HCT116 (cell line): ENCODE results near the gene TNS3. TPM values are rescaled to one million over a fixed set of nuclear protein-coding genes. Genes with fewer than 3 reads are reported as not detected.

ENCODE experiments used
- ATAC-seq: fragments of 200-7000 bp; cut with Tn5 transposase; 2 replicates; pipeline ENCODE4 v1.9.1; 2020; ENCODE audit warnings: mild to moderate bottlenecking, moderate library complexity
- BruUV-seq: library from RNA; stranded (reverse); fragments of 400-500 nt; replicated peaks from 2 replicates; lab custom pipeline; 2021; lab: Mats Ljungman, UMichigan
- CTCF ChIA-PET: fragments of 300-600 bp; sonication (Branson Sonifier 250); formaldehyde crosslinking; loops from one replicate; lab custom pipeline; 2021; ENCODE audit warnings: antibody characterized with exemption; lab: Charles Lee
- POLR2A ChIA-PET: fragments of 300-600, 350-600 bp; sonication (Branson Sonifier 250); formaldehyde crosslinking; loops from one replicate; lab custom pipeline; 2021; ENCODE audit warnings: antibody characterized with exemption; lab: Charles Lee
- RAD21 ChIA-PET, 2 experiments: fragments of 300-600 bp; sonication (Branson Sonifier 250); formaldehyde crosslinking; loops; one replicate each; lab custom pipeline; 2023; ENCODE audit warnings: low total read pairs in 2 of 2; ENCODE audit not compliant: uncharacterized antibody in 2 of 2, unreplicated experiment in 2 of 2, low non-redundant PET in 1 of 2; lab: Charles Lee
- DNase-seq: peaks from one replicate; pipeline ENCODE4 v3.0.0-alpha.2; 2010; ENCODE audit warnings: low read depth, low spot score
- H2AFZ ChIP-seq: fragments of 200-600 bp; shearing (Covaris generic), sonication (generic); 2 replicates; pipeline ENCODE4 v1.6.1; 2017; ENCODE audit warnings: low read depth, mixed run types, mixed read lengths, antibody characterized with exemption, low read length; ENCODE audit not compliant: poor library complexity, severe bottlenecking
- H3K27ac ChIP-seq: 2 replicates; pipeline ENCODE4 v1.5.1; 2012; ENCODE audit warnings: low read depth, low read length
- H3K27me3 ChIP-seq: fragments of 200-600 bp; sonication (generic); 2 replicates; pipeline ENCODE4 v1.6.1; 2016; ENCODE audit warnings: mixed run types, low read length, mixed read lengths; ENCODE audit not compliant: insufficient read depth
- H3K36me3 ChIP-seq, 2 experiments: fragments of 200-500 bp in 1 of 2; fragments of 200-600 bp in 1 of 2; sonication (Bioruptor generic) in 1 of 2; sonication (generic) in 1 of 2; 2 replicates each; pipeline versions ENCODE4 v1.5.1 to v1.6.1; 2014 to 2016; ENCODE audit warnings: low read length in 2 of 2, inconsistent platforms in 1 of 2, mixed read lengths in 1 of 2, mixed run types in 1 of 2; ENCODE audit not compliant: insufficient read depth in 2 of 2, control insufficient read depth in 1 of 2
- H3K4me1 ChIP-seq, 2 experiments: fragments of 200-600 bp in 1 of 2; sonication (generic) in 1 of 2; 2 replicates each; pipeline versions ENCODE4 v1.5.1 to v1.6.1; 2012 to 2017; ENCODE audit warnings: low read length in 2 of 2, inconsistent platforms in 1 of 2, mild to moderate bottlenecking in 1 of 2, mixed read lengths in 1 of 2, mixed run types in 1 of 2, moderate library complexity in 1 of 2; ENCODE audit not compliant: insufficient read depth in 2 of 2, control insufficient read depth in 1 of 2
- H3K4me2 ChIP-seq: fragments of 200-600 bp; sonication (generic); 2 replicates; pipeline ENCODE4 v1.6.1; 2017; ENCODE audit warnings: mixed run types, low read length, mixed read lengths
- H3K4me3 ChIP-seq, 2 experiments: fragments of 200-600 bp in 1 of 2; sonication (generic) in 1 of 2; replicated peaks in 1 of 2; 2 replicates each; pipeline ENCODE4 v1.5.1; 2011 to 2016; ENCODE audit warnings: low read length in 2 of 2, control low read depth in 1 of 2, low read depth in 1 of 2, mild to moderate bottlenecking in 1 of 2, mixed read lengths in 1 of 2, mixed run types in 1 of 2
- H3K79me2 ChIP-seq: fragments of 200-600 bp; sonication (generic); 2 replicates; pipeline ENCODE4 v1.6.1; 2017; ENCODE audit warnings: mild to moderate bottlenecking, mixed run types, low read length, moderate library complexity, mixed read lengths; ENCODE audit not compliant: insufficient read depth
- H3K9ac ChIP-seq: fragments of 200-600 bp; sonication (generic); 2 replicates; pipeline ENCODE4 v1.6.1; 2016; ENCODE audit warnings: low read length, mixed read lengths
- H3K9me2 ChIP-seq: fragments of 200-600 bp; sonication (generic), shearing (Covaris generic); 2 replicates; pipeline ENCODE4 v1.6.1; 2017; ENCODE audit warnings: mixed run types, mild to moderate bottlenecking, moderate library complexity; ENCODE audit not compliant: insufficient read depth
- H3K9me3 ChIP-seq, 2 experiments: fragments of 200-500 bp in 1 of 2; fragments of 200-600 bp in 1 of 2; sonication (Bioruptor generic) in 1 of 2; sonication (generic) in 1 of 2; 2 replicates each; pipeline ENCODE4 v1.6.1; 2014 to 2017; ENCODE audit warnings: low read length in 2 of 2, mixed read lengths in 2 of 2, inconsistent platforms in 1 of 2, low read depth in 1 of 2, mild to moderate bottlenecking in 1 of 2, mixed run types in 1 of 2, moderate library complexity in 1 of 2; ENCODE audit not compliant: control insufficient read depth in 1 of 2, insufficient read depth in 1 of 2
- H4K20me1 ChIP-seq: fragments of 200-600 bp; sonication (generic), shearing (Covaris generic); 2 replicates; pipeline ENCODE4 v1.6.1; 2017; ENCODE audit warnings: mixed run types, mild to moderate bottlenecking, moderate library complexity; ENCODE audit not compliant: insufficient read depth
- CEBPB ChIP-seq: IDR thresholded peaks from 2 replicates; pipeline ENCODE4 v1.6.1; 2012; ENCODE audit warnings: low read depth
- EGR1 ChIP-seq: IDR thresholded peaks from 2 replicates; pipeline ENCODE4 v1.6.1; 2012; ENCODE audit warnings: low read depth
- EZH2 ChIP-seq: fragments of 200-600 bp; sonication (generic); IDR thresholded peaks from 2 replicates; pipeline ENCODE4 v1.6.1; 2017; ENCODE audit warnings: antibody characterized with exemption, mixed run types
- EZH2phosphoT487 ChIP-seq: fragments of 200-600 bp; IDR thresholded peaks from 2 replicates; pipeline ENCODE4 v1.6.1; 2018; ENCODE audit warnings: antibody characterized with exemption, borderline replicate concordance
- FOSL1 ChIP-seq: IDR thresholded peaks from 2 replicates; pipeline ENCODE4 v1.6.1; 2012; ENCODE audit warnings: low read depth
- JUND ChIP-seq: IDR thresholded peaks from 2 replicates; pipeline ENCODE4 v1.6.1; 2012
- POLR2A ChIP-seq: IDR thresholded peaks from 2 replicates; pipeline ENCODE4 v1.7.0; 2011; ENCODE audit warnings: borderline replicate concordance; ENCODE audit not compliant: insufficient read depth, insufficient read length; ENCODE audit errors: extremely low read depth
- POLR2AphosphoS5 ChIP-seq: IDR thresholded peaks from 2 replicates; pipeline ENCODE4 v1.6.1; 2011; ENCODE audit warnings: mild to moderate bottlenecking, low read depth, low read length, moderate library complexity
- SIN3A ChIP-seq: IDR thresholded peaks from 2 replicates; pipeline ENCODE4 v1.6.1; 2012; ENCODE audit warnings: low read depth
- SP1 ChIP-seq: IDR thresholded peaks from 2 replicates; pipeline ENCODE4 v1.6.1; 2012; ENCODE audit warnings: low read depth
- TCF7L2 ChIP-seq: IDR thresholded peaks from 2 replicates; pipeline ENCODE4 v1.7.0; 2011; ENCODE audit warnings: borderline replicate concordance, inconsistent platforms; ENCODE audit not compliant: insufficient read depth, insufficient read length; ENCODE audit errors: extremely low read depth
- ZNF274 ChIP-seq: fragments of 200-500 bp; sonication (Bioruptor generic); IDR thresholded peaks from 2 replicates; pipeline ENCODE4 v1.6.1; 2014; ENCODE audit warnings: mild to moderate bottlenecking, low read depth, low read length, inconsistent platforms
- intact Hi-C: fragments of 100-400 bp; cut with micrococcal nuclease; formaldehyde crosslinking; loops from 2 replicates; pipeline ENCODE4 v1.10.0; 2022
- total RNA-seq: library from RNA; stranded (reverse); gene quantifications from one replicate; pipeline ENCODE4 v1.2.1, GENCODE V29; 2021; ENCODE audit not compliant: unreplicated experiment
- TF ChIP-seq, protein P1 (sequence below): IDR thresholded peaks from 2 replicates; pipeline ENCODE4 v1.6.1; 2011; ENCODE audit warnings: mild to moderate bottlenecking, low read length, moderate library complexity; ENCODE audit not compliant: insufficient replicate concordance; ENCODE audit errors: extremely low read depth

TNS3 gene
- total RNA-seq, 1 experiment from 2014 or later = 9.1 TPM

GRCh38 chr7:47285860-47286491 is 295.9 kb downstream of the TNS3 start:
- ATAC-seq = no peak
- intact Hi-C loops = no loop called here
- BruUV-seq = no TSS peak

More at GRCh38 chr7:47285860-47286491, 295.9 kb downstream of the TNS3 start:
- Histone ChIP-seq H3K9me2 (no peaks in the 10 kb centered on the region), H3K4me1 (peaks cover 5 to 22% of the 10 kb centered on the region in 2 experiments; a peak in 3 of 4 replicates), H3K4me3 (no peak overlapping the region), H4K20me1 (no peaks in the 10 kb centered on the region), H3K27me3 (no peaks in the 10 kb centered on the region), H3K9ac (no peak overlapping the region), H3K36me3 (no peaks in the 10 kb centered on the region), H3K4me2 (no peak overlapping the region), H2AFZ (no peak overlapping the region), H3K9me3 (no peaks in the 10 kb centered on the region), H3K27ac (no peak overlapping the region), H3K79me2 (no peaks in the 10 kb centered on the region)
- ChIA-PET RAD21 (no interaction called here), CTCF (no interaction called here), POLR2A (no interaction called here)
- no peak for TF ChIP-seq FOSL1
- no peak for TF ChIP-seq SIN3A
- no peak for TF ChIP-seq CEBPB
- TF ChIP-seq POLR2A = no peak
- TF ChIP-seq POLR2AphosphoS5 = no peak
- no peak for TF ChIP-seq EZH2phosphoT487
- TF ChIP-seq ZNF274 = no peak
- no peak for TF ChIP-seq TCF7L2
- no peak for TF ChIP-seq JUND
- TF ChIP-seq, protein P1, sequence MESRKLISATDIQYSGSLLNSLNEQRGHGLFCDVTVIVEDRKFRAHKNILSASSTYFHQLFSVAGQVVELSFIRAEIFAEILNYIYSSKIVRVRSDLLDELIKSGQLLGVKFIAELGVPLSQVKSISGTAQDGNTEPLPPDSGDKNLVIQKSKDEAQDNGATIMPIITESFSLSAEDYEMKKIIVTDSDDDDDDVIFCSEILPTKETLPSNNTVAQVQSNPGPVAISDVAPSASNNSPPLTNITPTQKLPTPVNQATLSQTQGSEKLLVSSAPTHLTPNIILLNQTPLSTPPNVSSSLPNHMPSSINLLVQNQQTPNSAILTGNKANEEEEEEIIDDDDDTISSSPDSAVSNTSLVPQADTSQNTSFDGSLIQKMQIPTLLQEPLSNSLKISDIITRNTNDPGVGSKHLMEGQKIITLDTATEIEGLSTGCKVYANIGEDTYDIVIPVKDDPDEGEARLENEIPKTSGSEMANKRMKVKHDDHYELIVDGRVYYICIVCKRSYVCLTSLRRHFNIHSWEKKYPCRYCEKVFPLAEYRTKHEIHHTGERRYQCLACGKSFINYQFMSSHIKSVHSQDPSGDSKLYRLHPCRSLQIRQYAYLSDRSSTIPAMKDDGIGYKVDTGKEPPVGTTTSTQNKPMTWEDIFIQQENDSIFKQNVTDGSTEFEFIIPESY = no peak
- TF ChIP-seq SP1 = no peak
- TF ChIP-seq EGR1 = no peak
- no peak for TF ChIP-seq EZH2
- no peak for DNase-seq
